ACC112 (cell line): Measurements from ENCODE around the gene TMEM156.
"Not testable (repeated sequence)": the region's sequence is repeated elsewhere in the genome, so short reads cannot be mapped to it uniquely, and the experiment has no call there.

Experiments
- H2AFZ ChIP-seq: fragments of 200-600 bp; sonication (generic); one replicate; pipeline ENCODE4 v1.6.0; 2017; ENCODE audit warnings: antibody characterized with exemption, low read length; ENCODE audit not compliant: unreplicated experiment
- H3K27ac ChIP-seq: fragments of 200-600 bp; sonication (generic); 2 replicates; pipeline ENCODE4 v1.5.1; 2014; ENCODE audit warnings: low read depth, mild to moderate bottlenecking, antibody characterized with exemption, low read length, moderate library complexity
- H3K27me3 ChIP-seq: fragments of 200-600 bp; sonication (generic); 2 replicates; pipeline ENCODE4 v1.6.1; 2014; ENCODE audit warnings: mild to moderate bottlenecking, antibody characterized with exemption, low read length, moderate library complexity, mixed read lengths; ENCODE audit not compliant: insufficient read depth
- H3K36me3 ChIP-seq: fragments of 200-600 bp; sonication (generic); 2 replicates; pipeline ENCODE4 v1.6.1; 2016; ENCODE audit warnings: mild to moderate bottlenecking, antibody characterized with exemption, low read length, moderate library complexity, mixed read lengths; ENCODE audit not compliant: insufficient read depth
- H3K4me1 ChIP-seq: fragments of 200-600 bp; sonication (generic); one replicate; pipeline ENCODE4 v1.6.1; 2016; ENCODE audit warnings: low read length, mixed read lengths; ENCODE audit not compliant: insufficient read depth, unreplicated experiment, control insufficient read depth
- H3K4me3 ChIP-seq: fragments of 200-600 bp; sonication (generic); 2 replicates; pipeline ENCODE4 v1.5.1; 2014; ENCODE audit warnings: mild to moderate bottlenecking, low read depth, low read length
- H3K79me2 ChIP-seq: fragments of 200-600 bp; sonication (generic); one replicate; pipeline ENCODE4 v1.6.0; 2016; ENCODE audit warnings: low read length; ENCODE audit not compliant: control insufficient read depth, unreplicated experiment, insufficient read depth

TMEM156 gene

DNA sequence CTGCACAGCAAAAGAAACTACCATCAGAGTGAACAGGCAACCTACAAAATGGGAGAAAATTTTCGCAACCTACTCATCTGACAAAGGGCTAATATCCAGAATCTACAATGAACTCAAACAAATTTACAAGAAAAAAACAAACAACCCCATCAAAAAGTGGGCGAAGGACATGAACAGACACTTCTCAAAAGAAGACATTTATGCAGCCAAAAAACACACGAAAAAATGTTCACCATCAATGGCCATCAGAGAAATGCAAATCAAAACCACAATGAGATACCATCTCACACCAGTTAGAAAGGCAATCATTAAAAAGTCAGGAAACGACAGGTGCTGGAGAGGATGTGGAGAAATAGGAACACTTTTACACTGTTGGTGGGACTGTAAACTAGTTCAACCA is 30.2 kb downstream of the TMEM156 start:
- not testable (repeated sequence) for H3K36me3 ChIP-seq, H3K27ac ChIP-seq, H3K4me3 ChIP-seq, H3K79me2 ChIP-seq, H2AFZ ChIP-seq, H3K4me1 ChIP-seq, H3K27me3 ChIP-seq

DNA sequence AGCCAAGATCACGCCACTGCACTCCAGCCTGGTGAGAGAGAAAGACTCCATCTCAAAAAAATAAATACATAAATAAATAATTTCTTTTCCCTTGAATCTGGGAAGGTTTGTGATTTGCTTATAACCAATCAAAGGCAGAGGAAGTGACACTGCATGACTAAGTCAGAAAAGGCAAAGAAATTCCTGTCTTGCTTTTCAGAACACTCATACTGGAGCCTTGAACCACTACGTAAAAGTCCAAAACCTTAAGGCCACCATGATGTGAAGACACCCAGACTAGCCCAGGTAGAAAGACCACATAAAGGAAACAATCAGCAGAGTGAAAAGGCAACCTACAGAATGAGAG is 36.6 kb downstream of the TMEM156 start:
- Histone ChIP-seq H3K27ac (no peak overlapping the region), H3K4me3 (no peak overlapping the region), H3K36me3 (peaks cover 3% of the 10 kb centered on the region; the same call in 1 of the 2 replicates), H3K27me3 (no peaks in the 10 kb centered on the region), H2AFZ (no peak overlapping the region), H3K4me1 (no peaks in the 10 kb centered on the region), H3K79me2 (no peaks in the 10 kb centered on the region)

DNA sequence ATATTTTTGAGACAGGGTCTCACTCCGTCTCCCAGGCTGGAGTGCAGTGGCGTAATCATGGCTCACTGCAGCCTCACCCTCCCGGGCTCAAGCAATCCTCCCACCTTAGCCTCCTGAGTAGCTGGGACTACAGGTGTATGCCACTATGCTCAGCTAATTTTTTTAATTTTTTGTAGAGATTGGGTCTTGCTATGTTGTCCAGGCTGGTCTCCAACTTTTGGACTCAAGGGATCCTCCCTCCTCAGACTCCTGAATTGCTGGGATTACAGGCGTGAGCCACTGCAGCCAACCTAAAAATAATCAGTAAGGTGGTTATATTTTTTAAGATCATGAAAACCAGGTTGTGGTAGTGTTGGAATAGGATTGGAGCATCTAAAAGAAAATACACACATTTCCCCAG is 38.1 kb downstream of the TMEM156 start:
- Histone ChIP-seq H3K36me3 (no peaks in the 10 kb centered on the region), H3K79me2 (no peaks in the 10 kb centered on the region), H3K4me3 (no peak overlapping the region), H3K4me1 (peaks cover 4% of the 10 kb centered on the region), H2AFZ (no peak overlapping the region), H3K27ac (no peak overlapping the region), H3K27me3 (no peaks in the 10 kb centered on the region)

DNA sequence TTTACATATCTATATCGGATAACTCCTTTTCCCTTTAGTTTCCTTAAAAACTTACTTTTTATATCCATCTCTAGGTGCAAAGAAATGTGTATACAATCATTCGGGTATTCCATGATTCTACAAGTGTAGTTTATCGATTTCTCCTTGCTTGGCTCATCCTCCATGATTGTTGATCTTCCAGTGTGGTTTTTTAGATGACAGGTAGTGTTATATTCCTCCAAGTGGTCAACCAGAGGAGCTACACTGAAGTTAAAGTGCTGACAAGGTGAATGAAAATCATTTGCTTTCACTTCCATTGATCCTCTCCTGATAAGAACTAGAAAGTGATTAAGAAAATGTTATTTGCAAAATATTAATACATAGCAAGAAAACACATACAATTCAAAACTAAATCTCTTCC is 38.5 kb downstream of the TMEM156 start:
- H3K79me2 ChIP-seq: no peaks in the 10 kb centered on the region
- H2AFZ ChIP-seq: no peak overlapping the region
- no peak overlapping the region for H3K4me3 ChIP-seq
- no peak overlapping the region for H3K27ac ChIP-seq
- no peaks in the 10 kb centered on the region for H3K27me3 ChIP-seq
- peaks cover 6% of the 10 kb centered on the region for H3K4me1 ChIP-seq
- no peaks in the 10 kb centered on the region for H3K36me3 ChIP-seq

DNA sequence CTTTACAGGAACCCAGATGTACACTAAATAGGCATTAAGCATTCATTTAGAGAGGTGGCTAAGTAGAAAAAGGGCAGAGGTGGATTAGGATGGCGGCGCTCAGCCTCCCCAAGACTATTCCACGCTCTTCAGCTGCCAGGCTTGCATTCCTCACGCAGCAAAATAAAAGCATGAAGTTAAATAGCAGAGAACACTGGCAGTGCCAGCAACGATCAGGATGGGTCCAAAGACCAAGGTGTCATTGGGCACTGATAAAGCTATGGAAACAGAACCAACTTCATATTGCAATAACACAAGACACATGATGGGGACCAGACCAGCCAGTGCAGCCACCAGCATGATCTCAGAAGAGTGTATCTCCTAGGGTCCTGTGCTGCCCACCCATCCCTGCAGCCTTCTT is 42.0 kb downstream of the TMEM156 start:
- no peaks in the 10 kb centered on the region for H3K36me3 ChIP-seq
- no peak overlapping the region for H2AFZ ChIP-seq
- H3K79me2 ChIP-seq: no peaks in the 10 kb centered on the region
- H3K27ac ChIP-seq: no peak overlapping the region
- no peak overlapping the region for H3K4me3 ChIP-seq
- H3K27me3 ChIP-seq: no peaks in the 10 kb centered on the region
- H3K4me1 ChIP-seq: peaks cover 12% of the 10 kb centered on the region

DNA sequence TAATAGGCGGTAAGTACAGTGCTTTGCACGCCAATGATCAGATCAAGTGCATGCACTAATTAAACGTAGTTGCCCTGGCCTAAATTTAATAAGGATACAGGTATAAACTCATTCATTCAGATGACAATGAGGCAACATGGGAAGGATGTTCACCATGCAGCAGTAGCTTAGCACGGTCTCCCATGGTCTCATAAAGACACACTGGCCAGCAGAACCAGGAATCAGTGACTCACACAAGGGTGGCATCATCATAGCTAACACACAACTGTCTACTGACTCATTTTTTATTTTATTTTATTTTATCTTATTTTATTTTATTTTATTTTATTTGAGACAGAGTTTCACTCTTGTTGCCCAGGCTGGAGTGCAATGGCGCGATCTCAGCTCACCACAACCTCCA is 42.7 kb downstream of the TMEM156 start:
- no peaks in the 10 kb centered on the region for H3K36me3 ChIP-seq
- no peak overlapping the region for H3K4me3 ChIP-seq
- H2AFZ ChIP-seq: no peak overlapping the region
- H3K4me1 ChIP-seq: peaks cover 17% of the 10 kb centered on the region
- no peak overlapping the region for H3K27ac ChIP-seq
- no peaks in the 10 kb centered on the region for H3K79me2 ChIP-seq
- H3K27me3 ChIP-seq: no peaks in the 10 kb centered on the region

DNA sequence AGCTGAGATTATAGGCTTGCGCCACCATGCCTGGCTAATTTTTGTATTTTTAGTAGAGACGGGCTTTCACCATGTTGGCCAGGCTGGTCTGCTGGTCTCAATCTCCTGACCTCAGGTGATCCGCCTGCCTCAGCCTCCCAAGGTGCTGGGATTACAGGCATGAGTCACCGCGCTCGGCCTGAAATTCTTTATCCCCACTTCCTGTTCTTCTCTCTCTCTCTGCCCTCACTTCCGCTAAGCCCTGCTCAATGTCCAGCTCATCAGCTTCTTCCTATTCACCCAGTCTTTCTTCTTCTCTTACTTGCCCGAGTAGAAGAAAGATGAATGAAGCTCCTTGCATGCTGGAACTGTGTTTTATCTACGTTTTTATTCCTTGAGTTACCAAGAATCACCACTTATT is 43.9 kb downstream of the TMEM156 start:
- H3K36me3 ChIP-seq, H2AFZ ChIP-seq, H3K27ac ChIP-seq, H3K79me2 ChIP-seq, H3K27me3 ChIP-seq, H3K4me3 ChIP-seq: not testable (repeated sequence)
- peaks cover 27% of the 10 kb centered on the region for H3K4me1 ChIP-seq

DNA sequence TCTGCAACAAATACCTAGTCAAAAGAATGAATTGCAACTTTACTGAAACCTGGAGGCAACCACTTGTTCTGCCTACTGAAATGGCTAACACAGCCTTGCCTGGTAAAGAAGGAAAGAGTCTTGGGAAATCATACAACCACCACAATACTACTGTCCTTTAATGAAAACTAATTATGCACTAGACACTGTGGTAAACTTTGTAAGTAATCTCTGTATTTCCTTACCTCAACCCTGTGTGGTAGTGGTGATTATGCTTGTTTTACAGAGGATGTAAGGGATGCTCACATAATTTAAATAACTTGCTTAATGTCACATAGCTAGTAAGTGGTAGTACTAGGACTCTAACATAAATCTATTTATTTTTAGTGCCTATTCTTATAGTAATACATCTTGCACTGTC is 44.7 kb downstream of the TMEM156 start:
- H2AFZ ChIP-seq: no peak overlapping the region
- H3K27me3 ChIP-seq: no peaks in the 10 kb centered on the region

DNA sequence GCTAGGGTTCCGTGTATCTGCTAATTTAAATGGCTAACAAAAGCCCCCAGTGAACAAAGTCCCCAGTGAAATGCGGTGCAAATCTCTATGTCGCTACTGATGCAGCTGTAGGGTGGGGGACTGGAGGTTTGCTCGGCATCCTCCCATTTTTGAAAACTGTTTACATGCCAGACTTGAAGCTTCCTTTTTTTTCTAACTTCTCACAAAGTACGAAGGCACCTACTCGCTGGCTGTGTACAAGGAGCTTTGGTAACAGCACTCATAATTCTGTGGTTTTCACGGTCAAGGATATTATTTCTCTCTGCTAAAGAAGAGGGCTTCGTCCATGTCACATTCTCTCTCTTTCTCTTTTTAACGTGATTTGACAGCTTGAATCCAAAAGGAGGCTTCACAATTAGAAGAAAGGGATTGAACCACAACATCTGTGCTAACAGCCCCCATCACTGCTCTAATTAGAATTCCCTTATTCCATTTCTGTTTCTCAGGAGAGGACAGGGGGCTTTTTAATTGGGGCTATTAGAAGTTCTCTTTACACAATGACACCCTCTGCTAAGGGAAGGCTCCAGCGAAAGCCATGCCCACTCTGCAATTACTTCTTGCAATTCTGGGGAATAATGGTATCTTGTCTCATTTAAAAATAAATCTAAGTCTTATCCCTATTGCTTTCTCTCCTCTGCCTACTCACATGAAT is 46.7 kb downstream of the TMEM156 start:
- Histone ChIP-seq H3K4me3 (no peak overlapping the region), H3K27me3 (no peaks in the 10 kb centered on the region), H3K79me2 (no peaks in the 10 kb centered on the region), H3K36me3 (no peaks in the 10 kb centered on the region), H2AFZ (no peak overlapping the region), H3K4me1 (peaks cover 53% of the 10 kb centered on the region), H3K27ac (no peak overlapping the region)

More for the DNA sequence above, 44.7 kb downstream of the TMEM156 start:
- no peaks in the 10 kb centered on the region for H3K79me2 ChIP-seq
- H3K36me3 ChIP-seq: no peaks in the 10 kb centered on the region
- no peak overlapping the region for H3K27ac ChIP-seq
- peaks cover 35% of the 10 kb centered on the region for H3K4me1 ChIP-seq
- no peak overlapping the region for H3K4me3 ChIP-seq

DNA sequence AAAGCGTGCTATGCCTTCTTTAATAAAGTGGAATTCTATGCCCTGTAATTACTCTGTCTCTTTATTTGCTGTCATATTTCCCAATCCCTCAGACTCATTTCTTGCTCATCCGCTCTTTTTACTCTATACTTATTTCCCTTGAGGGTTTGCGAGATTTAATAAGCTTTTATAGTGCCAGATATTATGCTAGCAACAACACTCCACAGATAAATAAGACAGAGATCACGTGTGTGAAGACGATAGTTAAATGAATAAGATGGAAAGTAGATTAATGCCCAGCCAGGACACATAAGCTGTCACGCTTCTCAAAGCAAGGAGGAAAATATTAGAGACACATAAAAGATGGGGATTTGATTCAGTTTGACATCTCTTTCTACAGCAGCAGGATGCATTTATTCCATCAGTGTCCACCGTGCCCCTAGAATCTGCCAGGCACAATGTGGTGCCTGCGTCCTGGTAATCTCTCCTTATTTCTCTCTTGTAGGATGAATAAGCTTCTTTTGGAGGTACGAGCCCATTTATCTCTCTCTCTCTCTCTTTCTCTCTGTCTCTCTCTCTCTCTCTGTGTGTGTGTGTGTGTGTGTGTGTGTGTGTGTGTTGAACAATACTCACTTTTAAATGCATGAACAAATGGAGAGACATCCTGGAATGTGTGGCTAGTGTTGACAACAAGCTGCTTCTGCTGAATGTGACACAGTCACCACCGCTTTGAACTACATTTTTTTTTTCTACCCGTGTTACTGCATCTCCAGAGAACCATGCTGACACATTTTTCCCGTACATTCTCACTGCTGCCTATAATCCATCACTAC is 48.2 kb downstream of the TMEM156 start:
- no peaks in the 10 kb centered on the region for H3K36me3 ChIP-seq
- no peaks in the 10 kb centered on the region for H3K27me3 ChIP-seq
- peak overlapping the region; percentile 52 for H2AFZ ChIP-seq
- H3K27ac ChIP-seq: peak overlapping the region; percentile 88
- peaks cover 50% of the 10 kb centered on the region for H3K4me1 ChIP-seq
- H3K4me3 ChIP-seq: peak overlapping the region; percentile 21; the same call in 1 of the 2 replicates
- H3K79me2 ChIP-seq: no peaks in the 10 kb centered on the region

DNA sequence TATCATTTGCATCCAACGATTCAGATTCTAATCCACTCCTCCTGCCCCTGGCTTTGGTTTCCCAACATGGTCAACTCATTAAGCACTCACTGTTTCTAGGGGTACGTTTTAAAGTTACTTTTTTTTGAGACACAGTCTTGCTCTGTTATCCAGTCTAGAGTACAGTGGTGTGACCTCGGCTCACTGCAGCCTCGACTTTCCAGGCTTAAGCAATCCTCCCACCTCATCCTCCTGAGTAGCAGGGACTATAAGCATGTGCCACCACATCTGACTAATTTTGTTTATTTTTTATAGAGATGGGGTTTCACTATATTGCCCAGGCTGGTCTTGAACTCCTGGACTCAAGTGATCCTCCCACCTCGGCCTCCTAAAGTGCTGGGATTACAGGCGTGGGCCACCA is 48.9 kb downstream of the TMEM156 start:
- Histone ChIP-seq H2AFZ (no peak overlapping the region), H3K27ac (peak overlapping the region; percentile 88), H3K4me1 (peaks cover 49% of the 10 kb centered on the region), H3K36me3 (no peaks in the 10 kb centered on the region), H3K27me3 (no peaks in the 10 kb centered on the region), H3K79me2 (no peaks in the 10 kb centered on the region), H3K4me3 (0 out of 2 replicates have a peak overlapping the region, but pooled peaks have one; percentile 2)
